ENCODE measurements around the gene DTNBP1.

Gene DTNBP1

DNA sequence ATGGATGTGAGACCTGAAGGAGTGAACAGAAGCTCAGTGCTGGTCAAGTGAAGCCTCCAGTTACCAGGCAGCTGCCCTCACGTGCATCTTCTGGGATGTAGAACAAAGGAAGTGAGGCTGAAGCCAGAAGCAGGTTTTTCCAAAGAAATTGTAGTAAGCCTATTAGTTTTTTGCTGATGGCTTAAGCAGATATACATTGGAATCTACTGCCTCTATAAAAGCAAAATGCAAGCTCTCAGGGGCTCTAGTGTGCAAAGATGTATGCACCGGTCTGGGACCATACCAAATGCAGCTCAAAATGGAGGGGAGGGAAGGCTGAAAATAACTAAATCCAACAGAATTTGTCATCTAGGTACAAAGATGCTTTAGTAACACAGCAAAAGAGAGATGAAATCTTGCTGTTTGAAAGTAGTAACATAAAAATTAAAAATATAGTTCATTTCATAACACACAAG, 77.0 kb downstream of the DTNBP1 start:
- Histone ChIP-seq H3K36me3 (no peaks in the 10 kb centered on the region), H3K4me1 (ENCODE audit: control insufficient read depth in 1 of 2, insufficient read depth in 1 of 2, low read depth in 1 of 2, low read length in 1 of 2) (no peaks in the 10 kb centered on the region), H3K27me3 (no peaks in the 10 kb centered on the region), H3K27ac (no peak overlapping the region), H3K4me3 (ENCODE audit: low read depth in 1 of 2, low read length in 1 of 2) (no peak overlapping the region), H3K9me3 (no peaks in the 10 kb centered on the region)
- TF ChIP-seq, protein P1, sequence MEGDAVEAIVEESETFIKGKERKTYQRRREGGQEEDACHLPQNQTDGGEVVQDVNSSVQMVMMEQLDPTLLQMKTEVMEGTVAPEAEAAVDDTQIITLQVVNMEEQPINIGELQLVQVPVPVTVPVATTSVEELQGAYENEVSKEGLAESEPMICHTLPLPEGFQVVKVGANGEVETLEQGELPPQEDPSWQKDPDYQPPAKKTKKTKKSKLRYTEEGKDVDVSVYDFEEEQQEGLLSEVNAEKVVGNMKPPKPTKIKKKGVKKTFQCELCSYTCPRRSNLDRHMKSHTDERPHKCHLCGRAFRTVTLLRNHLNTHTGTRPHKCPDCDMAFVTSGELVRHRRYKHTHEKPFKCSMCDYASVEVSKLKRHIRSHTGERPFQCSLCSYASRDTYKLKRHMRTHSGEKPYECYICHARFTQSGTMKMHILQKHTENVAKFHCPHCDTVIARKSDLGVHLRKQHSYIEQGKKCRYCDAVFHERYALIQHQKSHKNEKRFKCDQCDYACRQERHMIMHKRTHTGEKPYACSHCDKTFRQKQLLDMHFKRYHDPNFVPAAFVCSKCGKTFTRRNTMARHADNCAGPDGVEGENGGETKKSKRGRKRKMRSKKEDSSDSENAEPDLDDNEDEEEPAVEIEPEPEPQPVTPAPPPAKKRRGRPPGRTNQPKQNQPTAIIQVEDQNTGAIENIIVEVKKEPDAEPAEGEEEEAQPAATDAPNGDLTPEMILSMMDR (IDR thresholded peaks at IDR 0.05), result no peak

DNA sequence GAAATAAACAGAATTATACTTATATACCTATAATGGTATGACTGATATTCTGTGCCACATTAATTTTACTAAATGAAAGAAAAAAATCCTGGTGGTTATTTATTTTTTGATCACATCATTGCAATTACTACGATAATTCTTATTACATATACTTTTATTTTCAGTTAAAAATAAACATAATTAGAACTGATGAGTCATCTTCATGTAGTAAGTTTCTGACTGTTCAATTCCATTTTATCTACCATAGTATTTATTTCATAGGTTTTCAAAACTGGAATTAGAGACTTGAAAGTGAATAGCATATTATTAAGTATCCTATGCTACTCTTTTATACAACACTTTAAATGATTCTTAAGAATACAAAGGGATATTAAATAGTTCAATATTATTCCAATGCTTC, 80.3 kb downstream of the DTNBP1 start:
- TF ChIP-seq, protein P1 (IDR thresholded peaks at IDR 0.05), result no peak
- no peaks in the 10 kb centered on the region for H3K9me3 ChIP-seq

DNA sequence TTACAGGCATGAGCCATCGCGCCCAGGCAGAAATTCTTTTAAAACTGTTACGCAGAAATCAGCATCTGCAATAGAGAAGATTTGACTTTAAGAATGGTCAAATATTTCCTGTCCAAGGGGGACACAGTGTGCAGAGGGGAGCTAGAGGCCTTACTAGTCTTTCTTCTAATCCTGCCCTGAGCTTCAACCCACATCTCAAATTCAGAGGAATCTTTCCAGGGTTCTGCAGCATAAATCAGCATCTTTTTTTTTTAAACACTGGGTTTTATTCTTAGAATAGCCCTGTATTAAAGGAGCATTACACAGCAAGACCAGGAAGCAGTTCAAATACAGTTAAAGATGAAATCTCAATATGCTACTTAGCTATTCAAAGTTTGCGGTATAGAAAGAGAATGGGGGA, 81.1 kb downstream of the DTNBP1 start:
- Histone ChIP-seq H3K4me1 (ENCODE audit: control insufficient read depth in 1 of 2, insufficient read depth in 1 of 2, low read depth in 1 of 2, low read length in 1 of 2) (peaks cover 0 to 4% of the 10 kb centered on the region in 2 experiments), H3K36me3 (no peaks in the 10 kb centered on the region)

More for the DNA sequence above, 80.3 kb downstream of the DTNBP1 start:
- no peak overlapping the region for H3K4me3 ChIP-seq (ENCODE audit: low read depth in 1 of 2, low read length in 1 of 2)
- no peaks in the 10 kb centered on the region for H3K27me3 ChIP-seq
- no peaks in the 10 kb centered on the region for H3K36me3 ChIP-seq
- H3K27ac ChIP-seq, result no peak overlapping the region
- H3K4me1 ChIP-seq (ENCODE audit: control insufficient read depth in 1 of 2, insufficient read depth in 1 of 2, low read depth in 1 of 2, low read length in 1 of 2), result peaks cover 0 to 4% of the 10 kb centered on the region in 2 experiments

DNA sequence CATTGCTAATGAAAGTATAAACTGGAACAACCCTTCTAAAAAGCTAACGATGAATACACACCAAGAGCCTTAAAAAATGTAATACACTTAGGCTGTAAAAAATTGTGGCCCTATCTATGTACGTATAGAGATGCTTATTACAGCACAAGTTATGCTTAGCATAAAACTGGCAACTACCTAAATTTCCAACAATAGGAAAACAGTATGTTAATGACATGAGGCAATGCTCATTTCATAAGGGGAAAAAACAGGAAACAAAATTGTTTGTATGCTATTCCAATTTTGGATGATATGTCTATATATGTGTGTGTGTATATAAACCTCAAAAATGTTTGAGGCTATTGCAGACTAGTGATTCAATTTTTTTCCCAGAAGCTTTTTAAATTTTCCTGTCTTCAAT, 82.5 kb downstream of the DTNBP1 start:
- TF ChIP-seq, protein P1 (IDR thresholded peaks at IDR 0.05), result no peak
- Histone ChIP-seq H3K9me3 (no peaks in the 10 kb centered on the region), H3K36me3 (no peaks in the 10 kb centered on the region), H3K4me1 (ENCODE audit: control insufficient read depth in 1 of 2, insufficient read depth in 1 of 2, low read depth in 1 of 2, low read length in 1 of 2) (peaks cover 2 to 4% of the 10 kb centered on the region in 2 experiments), H3K4me3 (ENCODE audit: low read depth in 1 of 2, low read length in 1 of 2) (no peak overlapping the region), H3K27ac (no peak overlapping the region), H3K27me3 (no peaks in the 10 kb centered on the region)

More for the DNA sequence above, 81.1 kb downstream of the DTNBP1 start:
- H3K27ac ChIP-seq, result no peak overlapping the region
- H3K27me3 ChIP-seq, result no peaks in the 10 kb centered on the region
- no peaks in the 10 kb centered on the region for H3K9me3 ChIP-seq
- TF ChIP-seq, protein P1 (IDR thresholded peaks at IDR 0.05), result no peak
- no peak overlapping the region for H3K4me3 ChIP-seq (ENCODE audit: low read depth in 1 of 2, low read length in 1 of 2)

DNA sequence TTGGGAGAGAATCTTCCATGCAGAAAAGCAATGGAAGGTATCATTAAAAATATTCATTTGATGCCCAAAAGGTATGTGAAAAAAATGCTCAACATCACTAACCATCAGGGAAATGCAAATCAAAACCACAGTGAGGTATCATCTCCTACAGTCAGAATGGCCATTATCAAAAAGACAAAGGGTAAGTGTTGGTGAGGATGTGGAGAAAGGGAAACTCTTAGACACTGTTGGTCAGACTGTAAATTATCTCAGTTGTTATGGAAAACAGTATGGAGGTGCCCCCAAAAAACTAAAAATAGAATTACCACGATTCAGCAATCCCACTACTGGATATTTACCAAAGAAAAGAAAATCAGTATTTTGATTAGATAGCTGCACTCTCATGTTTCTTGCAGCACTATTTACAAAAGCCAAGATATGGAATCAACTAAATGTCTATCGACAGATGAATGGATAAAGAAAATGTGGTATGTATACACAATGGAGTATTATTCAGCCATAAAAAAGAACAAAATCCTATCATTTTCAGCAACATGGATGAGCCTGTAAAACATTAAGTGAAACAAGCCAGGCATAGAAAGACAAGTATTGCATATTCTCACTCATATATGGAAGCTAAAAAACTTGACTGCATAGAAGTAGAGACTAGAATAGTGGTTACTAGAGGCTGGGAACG, 84.0 kb downstream of the DTNBP1 start:
- TF ChIP-seq, protein P1 (IDR thresholded peaks at IDR 0.05), result no peak
- Histone ChIP-seq H3K36me3 (no peaks in the 10 kb centered on the region), H3K9me3 (no peaks in the 10 kb centered on the region), H3K27me3 (no peaks in the 10 kb centered on the region), H3K4me1 (ENCODE audit: control insufficient read depth in 1 of 2, insufficient read depth in 1 of 2, low read depth in 1 of 2, low read length in 1 of 2) (peaks cover 2 to 4% of the 10 kb centered on the region in 2 experiments), H3K27ac (no peak overlapping the region), H3K4me3 (ENCODE audit: low read depth in 1 of 2, low read length in 1 of 2) (no peak overlapping the region)
